ENCODE data around the gene ZNF253.
"Not testable (repeated sequence)": the region's sequence is repeated elsewhere in the genome, so short reads cannot be mapped to it uniquely, and the experiment has no call there.

ZNF253 gene

GRCh38 chr19:19900139-19900728 lies 34.6 kb downstream of the ZNF253 start:
- DNase-seq (ENCODE audit: low read depth): no peak

- peak; percentile 79 for DNase-seq (ENCODE audit: low read depth)
Measured at GRCh38 chr19:19900729-19901444, 35.2 kb downstream of the ZNF253 start, which contains the start of gene ZNF93. TSS of gene ZNF93 (plus strand) at chr19:19900946. CDS start at chr19:19901089, 143 bp downstream.

GRCh38 chr19:19907551-19907950 lies 41.9 kb downstream of the ZNF253 start:
- not testable (repeated sequence) for DNase-seq (ENCODE audit: low read depth)

- DNase-seq (ENCODE audit: low read depth): no peak
Measured at GRCh38 chr19:19909654-19910053, 44.0 kb downstream of the ZNF253 start.

GRCh38 chr19:19911150-19911549 lies 45.5 kb downstream of the ZNF253 start:
- no peak for DNase-seq (ENCODE audit: low read depth)

GRCh38 chr19:19914596-19914995 lies 48.9 kb downstream of the ZNF253 start:
- no peak for DNase-seq (ENCODE audit: low read depth)

- DNase-seq (ENCODE audit: low read depth): peak; percentile 9
Measured at GRCh38 chr19:19930417-19930816, 64.7 kb downstream of the ZNF253 start.

DNA sequence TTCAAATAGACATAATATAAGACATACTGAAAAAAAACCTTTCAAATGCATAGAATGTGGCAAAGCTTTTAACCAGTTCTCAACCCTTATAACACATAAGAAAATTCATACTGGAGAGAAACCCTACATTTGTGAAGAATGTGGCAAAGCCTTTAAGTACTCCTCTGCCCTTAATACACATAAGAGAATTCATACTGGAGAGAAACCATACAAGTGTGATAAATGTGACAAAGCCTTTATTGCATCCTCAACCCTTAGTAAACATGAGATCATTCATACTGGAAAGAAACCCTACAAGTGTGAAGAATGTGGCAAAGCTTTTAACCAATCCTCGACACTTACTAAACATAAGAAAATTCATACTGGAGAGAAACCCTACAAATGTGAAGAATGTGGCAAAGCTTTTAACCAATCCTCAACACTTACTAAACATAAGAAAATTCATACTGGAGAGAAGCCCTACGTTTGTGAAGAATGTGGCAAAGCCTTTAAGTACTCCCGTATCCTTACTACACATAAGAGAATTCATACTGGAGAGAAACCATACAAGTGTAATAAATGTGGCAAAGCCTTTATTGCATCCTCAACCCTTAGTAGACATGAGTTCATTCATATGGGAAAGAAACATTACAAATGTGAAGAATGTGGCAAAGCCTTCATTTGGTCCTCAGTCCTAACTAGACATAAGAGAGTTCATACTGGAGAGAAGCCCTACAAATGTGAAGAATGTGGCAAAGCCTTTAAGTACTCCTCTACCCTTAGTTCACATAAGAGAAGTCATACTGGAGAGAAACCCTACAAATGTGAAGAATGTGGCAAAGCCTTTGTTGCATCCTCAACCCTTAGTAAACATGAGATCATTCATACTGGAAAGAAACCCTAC lies 68.0 kb downstream of the ZNF253 start:
- not testable (repeated sequence) for DNase-seq (ENCODE audit: low read depth)

- DNase-seq (ENCODE audit: low read depth): no peak
Measured at GRCh38 chr19:19937403-19937802, 71.7 kb downstream of the ZNF253 start.

GRCh38 chr19:19938449-19938848 lies 72.8 kb downstream of the ZNF253 start:
- DNase-seq (ENCODE audit: low read depth): no peak

DNA sequence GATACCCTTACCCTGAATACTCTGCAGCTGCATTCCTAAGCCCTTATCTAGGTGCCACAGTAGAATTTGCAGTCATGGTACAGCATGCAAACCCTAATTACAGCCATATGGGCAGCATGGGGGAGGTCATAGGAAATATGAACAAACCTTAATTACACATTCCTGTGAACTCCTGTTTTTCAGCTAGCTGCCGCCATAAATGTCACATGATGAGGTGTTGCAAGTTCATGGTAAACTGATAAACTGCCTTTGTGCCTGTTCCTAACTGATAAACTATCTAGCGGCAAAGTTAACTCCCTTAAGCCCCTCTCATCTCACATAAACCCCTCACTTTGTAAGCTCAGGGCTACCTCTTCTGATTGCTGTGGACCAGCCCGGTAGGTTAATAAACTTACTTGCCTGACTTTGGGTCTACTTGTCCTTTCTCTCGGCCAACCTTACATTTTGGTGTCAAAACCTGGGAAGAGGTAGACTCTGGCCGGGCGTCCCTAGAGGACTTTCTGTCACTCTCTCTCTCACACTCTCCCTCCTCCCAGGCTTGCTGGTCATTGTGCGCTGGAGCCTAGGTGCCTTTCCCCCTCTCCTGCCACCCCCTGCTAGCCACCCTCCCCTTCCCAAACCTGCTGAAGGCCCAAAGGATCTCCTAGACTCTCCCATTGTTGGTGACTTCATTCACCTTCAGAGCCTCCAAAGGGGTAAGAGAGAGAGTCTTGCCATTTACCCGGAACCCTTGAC lies 78.3 kb downstream of the ZNF253 start:
- DNase-seq (ENCODE audit: low read depth): no peak

Measured in activated T-cell treated with anti-CD3 and anti-CD28 coated beads for 48 hours (primary cell).